ENCODE measurements around the gene ABO. TPM values are rescaled to one million over a fixed set of nuclear protein-coding genes. Genes with fewer than 3 reads are reported as not detected.

The ABO gene
- total RNA-seq, 1 experiment from 2014 or later, result 1.2 TPM

- Histone ChIP-seq H3K4me2 (ENCODE audit: low read length) (no peak overlapping the region), H3K27ac (ENCODE audit: low read depth, low read length) (no peak overlapping the region), H3K4me3 (replicated peaks in 1 of 2; ENCODE audit: low read depth in 1 of 2, low read length in 2 of 2) (no peak overlapping the region), H3K36me3 (ENCODE audit: control insufficient read depth in 1 of 2, insufficient read depth in 2 of 2, low read length in 2 of 2) (no peaks in the 10 kb centered on the region), H3K4me1 (ENCODE audit: control insufficient read depth in 1 of 2, insufficient read depth in 2 of 2, low read length in 2 of 2) (no peaks in the 10 kb centered on the region), H3K9me3 (ENCODE audit: control insufficient read depth in 1 of 2, insufficient read depth in 1 of 2, low read depth in 1 of 2, low read length in 2 of 2) (no peaks in the 10 kb centered on the region), H3K79me2 (ENCODE audit: insufficient read depth, low read length) (no peaks in the 10 kb centered on the region), H4K20me1 (ENCODE audit: insufficient read depth) (no peaks in the 10 kb centered on the region), H3K9ac (ENCODE audit: low read length) (no peak overlapping the region), H3K27me3 (ENCODE audit: insufficient read depth, low read length) (no peaks in the 10 kb centered on the region), H2AFZ (ENCODE audit: low read depth, low read length, poor library complexity, severe bottlenecking) (no peak overlapping the region), H3K9me2 (ENCODE audit: insufficient read depth) (no peaks in the 10 kb centered on the region)
- POLR2A ChIA-PET, result no interaction called here
- RAD21 ChIA-PET (ENCODE audit: low non-redundant PET in 1 of 2, low total read pairs in 2 of 2, uncharacterized antibody in 2 of 2, unreplicated experiment in 2 of 2), result no interaction called here
- TF ChIP-seq SP1 (IDR thresholded peaks at IDR 0.05; ENCODE audit: low read depth), result no peak
- DNase-seq (ENCODE audit: low read depth, low spot score) (no peak), ATAC-seq (no peak)
- no TSS peak for BruUV-seq (replicated peaks)
- intact Hi-C loops (cut with micrococcal nuclease), result no loop called here
- CTCF ChIA-PET, result no interaction called here
These were observed 3.4 kb upstream of the ABO start for GRCh38 chr9:133278161-133279114.

GRCh38 chr9:133277467-133277866 lies 2.5 kb upstream of the ABO start:
- H3K4me3 ChIP-seq (replicated peaks in 1 of 2; ENCODE audit: low read depth in 1 of 2, low read length in 2 of 2), result no peak overlapping the region
- H3K79me2 ChIP-seq (ENCODE audit: insufficient read depth, low read length), result no peaks in the 10 kb centered on the region
- H2AFZ ChIP-seq (ENCODE audit: low read depth, low read length, poor library complexity, severe bottlenecking), result no peak overlapping the region
- no peaks in the 10 kb centered on the region for H3K9me3 ChIP-seq (ENCODE audit: control insufficient read depth in 1 of 2, insufficient read depth in 1 of 2, low read depth in 1 of 2, low read length in 2 of 2)
- CTCF ChIA-PET, result no interaction called here
- no peaks in the 10 kb centered on the region for H3K4me1 ChIP-seq (ENCODE audit: control insufficient read depth in 1 of 2, insufficient read depth in 2 of 2, low read length in 2 of 2)
- BruUV-seq (replicated peaks), result no TSS peak
- intact Hi-C loops (cut with micrococcal nuclease), result no loop called here
- H4K20me1 ChIP-seq (ENCODE audit: insufficient read depth), result no peaks in the 10 kb centered on the region
- H3K9ac ChIP-seq (ENCODE audit: low read length), result no peak overlapping the region
- no peaks in the 10 kb centered on the region for H3K36me3 ChIP-seq (ENCODE audit: control insufficient read depth in 1 of 2, insufficient read depth in 2 of 2, low read length in 2 of 2)
- no peak overlapping the region for H3K27ac ChIP-seq (ENCODE audit: low read depth, low read length)
- RAD21 ChIA-PET (ENCODE audit: low non-redundant PET in 1 of 2, low total read pairs in 2 of 2, uncharacterized antibody in 2 of 2, unreplicated experiment in 2 of 2), result no interaction called here
- ATAC-seq, result no peak
- H3K4me2 ChIP-seq (ENCODE audit: low read length), result no peak overlapping the region
- POLR2A ChIA-PET, result no interaction called here
- no peak for DNase-seq (ENCODE audit: low read depth, low spot score)
- H3K9me2 ChIP-seq (ENCODE audit: insufficient read depth), result no peaks in the 10 kb centered on the region
- H3K27me3 ChIP-seq (ENCODE audit: insufficient read depth, low read length), result no peaks in the 10 kb centered on the region
- TF ChIP-seq RAD21 (IDR thresholded peaks at IDR 0.05; ENCODE audit: low read depth), result no peak
- TF ChIP-seq SRF (IDR thresholded peaks at IDR 0.05; ENCODE audit: low read depth), result no peak
- TF ChIP-seq ELF1 (IDR thresholded peaks at IDR 0.05; ENCODE audit: borderline replicate concordance, low read depth), result no peak
- TF ChIP-seq POLR2AphosphoS5 (IDR thresholded peaks at IDR 0.05; ENCODE audit: low read depth, low read length), result no peak
- TF ChIP-seq EGR1 (IDR thresholded peaks at IDR 0.05; ENCODE audit: low read depth), result no peak
- TF ChIP-seq EZH2phosphoT487 (IDR thresholded peaks at IDR 0.05; ENCODE audit: borderline replicate concordance), result no peak
- no peak for TF ChIP-seq MAX (IDR thresholded peaks at IDR 0.05)
- no peak for TF ChIP-seq REST (IDR thresholded peaks at IDR 0.05; ENCODE audit: low read depth)
- TF ChIP-seq CEBPB (IDR thresholded peaks at IDR 0.05; ENCODE audit: low read depth), result no peak
- no peak for TF ChIP-seq FOSL1 (IDR thresholded peaks at IDR 0.05; ENCODE audit: low read depth)
- no peak for TF ChIP-seq ZNF274 (IDR thresholded peaks at IDR 0.05; ENCODE audit: low read depth, low read length)
- TF ChIP-seq ATF3 (IDR thresholded peaks at IDR 0.05), result no peak
- no peak for TF ChIP-seq CTCF (IDR thresholded peaks at IDR 0.05 in 2 of 3, conservative IDR thresholded peaks at IDR 0.05 in 1 of 3; ENCODE audit: borderline replicate concordance in 1 of 3, insufficient read depth in 1 of 3, low read depth in 2 of 3, low read length in 2 of 3)

All from HCT116 (cell line).